Progenitor cell of endocrine pancreas (in vitro differentiated cells): Measurements from ENCODE around the gene LILRB1. TPM values are rescaled to one million over a fixed set of nuclear protein-coding genes. Genes with fewer than 3 reads are reported as not detected.

Source experiments
- DNase-seq: peaks from one replicate; pipeline ENCODE4 v3.0.0; 2021; ENCODE audit warnings: low spot score; ENCODE audit not compliant: unreplicated experiment
- H3K27ac Mint-ChIP-seq: 2 replicates; pipeline ENCODE4 v1.8.0; 2021; ENCODE audit warnings: mild to moderate bottlenecking, moderate library complexity, mixed read lengths
- H3K27me3 Mint-ChIP-seq: 2 replicates; pipeline ENCODE4 v1.8.0; 2021; ENCODE audit warnings: mixed read lengths
- H3K36me3 Mint-ChIP-seq: 2 replicates; pipeline ENCODE4 v1.8.0; 2022; ENCODE audit warnings: mixed read lengths; ENCODE audit not compliant: insufficient read depth
- H3K4me1 Mint-ChIP-seq: 2 replicates; pipeline ENCODE4 v1.8.0; 2021; ENCODE audit warnings: low read depth, mixed read lengths
- H3K4me3 Mint-ChIP-seq: 2 replicates; pipeline ENCODE4 v1.8.0; 2021; ENCODE audit warnings: low read depth, mild to moderate bottlenecking, moderate library complexity, mixed read lengths
- H3K9me3 Mint-ChIP-seq: 2 replicates; pipeline ENCODE4 v1.8.0; 2021; ENCODE audit warnings: low read depth, mixed read lengths
- microRNA-seq: library from miRNA; unstranded; fragments of <30 nt; microRNA quantifications from one replicate; pipeline ENCODE4 v1.1.0, GENCODE V29; 2020; ENCODE audit warnings: borderline number of aligned reads; ENCODE audit not compliant: unreplicated experiment
- total RNA-seq: library from RNA; stranded (reverse); gene quantifications from 2 replicates; pipeline ENCODE4 v1.2.1, GENCODE V29; 2021
- TF ChIP-seq, protein P1 (sequence below): fragments of 200-600 bp; sonication (generic); IDR thresholded peaks from one replicate; pipeline ENCODE4 v1.5.0; 2021; ENCODE audit warnings: antibody characterized with exemption, mild to moderate bottlenecking; ENCODE audit not compliant: unreplicated experiment

LILRB1 gene
- total RNA-seq, 1 donor from 2014 or later = not detected

DNA sequence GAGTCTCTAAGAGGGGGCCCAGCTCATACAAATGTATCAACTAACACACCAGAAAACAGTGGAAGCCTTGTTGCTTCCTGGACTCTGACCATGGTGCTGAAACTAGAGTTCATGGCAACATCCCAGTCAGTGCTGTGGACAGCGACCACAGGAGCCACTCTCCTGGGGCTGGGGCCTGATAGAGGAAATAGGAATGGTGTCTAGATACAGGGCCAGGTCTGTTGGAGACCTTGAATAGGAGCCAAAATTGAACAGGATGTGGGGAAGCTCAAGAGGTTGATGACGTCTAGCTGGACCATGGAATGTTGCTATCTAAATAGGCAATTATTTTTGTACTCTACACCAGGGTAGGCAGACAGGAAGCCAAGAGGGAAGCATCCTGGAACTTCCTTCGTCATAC is 54.2 kb downstream of the LILRB1 start:
- Mint-ChIP-seq H3K27me3 (no peaks in the 10 kb centered on the region), H3K4me3 (no peak overlapping the region), H3K27ac (no peak overlapping the region), H3K9me3 (peaks cover 42% of the 10 kb centered on the region), H3K36me3 (peaks cover 1% of the 10 kb centered on the region), H3K4me1 (no peaks in the 10 kb centered on the region)
- TF ChIP-seq, protein P1, sequence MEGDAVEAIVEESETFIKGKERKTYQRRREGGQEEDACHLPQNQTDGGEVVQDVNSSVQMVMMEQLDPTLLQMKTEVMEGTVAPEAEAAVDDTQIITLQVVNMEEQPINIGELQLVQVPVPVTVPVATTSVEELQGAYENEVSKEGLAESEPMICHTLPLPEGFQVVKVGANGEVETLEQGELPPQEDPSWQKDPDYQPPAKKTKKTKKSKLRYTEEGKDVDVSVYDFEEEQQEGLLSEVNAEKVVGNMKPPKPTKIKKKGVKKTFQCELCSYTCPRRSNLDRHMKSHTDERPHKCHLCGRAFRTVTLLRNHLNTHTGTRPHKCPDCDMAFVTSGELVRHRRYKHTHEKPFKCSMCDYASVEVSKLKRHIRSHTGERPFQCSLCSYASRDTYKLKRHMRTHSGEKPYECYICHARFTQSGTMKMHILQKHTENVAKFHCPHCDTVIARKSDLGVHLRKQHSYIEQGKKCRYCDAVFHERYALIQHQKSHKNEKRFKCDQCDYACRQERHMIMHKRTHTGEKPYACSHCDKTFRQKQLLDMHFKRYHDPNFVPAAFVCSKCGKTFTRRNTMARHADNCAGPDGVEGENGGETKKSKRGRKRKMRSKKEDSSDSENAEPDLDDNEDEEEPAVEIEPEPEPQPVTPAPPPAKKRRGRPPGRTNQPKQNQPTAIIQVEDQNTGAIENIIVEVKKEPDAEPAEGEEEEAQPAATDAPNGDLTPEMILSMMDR = no peak
- DNase-seq = no peak

Small RNAs within 50 kb of the gene (microRNA-seq; reads per million reads assigned to microRNA genes)
- gene MIR8061 = not detected

Other genes starting within 250 kb of the LILRB1 start
- 133 and 144 TPM in 2 replicates for gene TTYH1, start 215.0 kb upstream of the LILRB1 start, total RNA-seq
- gene LENG8, start 181.3 kb upstream of the LILRB1 start, total RNA-seq = 188 and 210 TPM in 2 replicates
- 0.72 and 0.75 TPM in 2 replicates for gene LENG9, start 166.7 kb upstream of the LILRB1 start, total RNA-seq
- gene CDC42EP5, start 157.2 kb upstream of the LILRB1 start, total RNA-seq = 1.6 and 2.1 TPM in 2 replicates
- gene LAIR2, start 127.7 kb upstream of the LILRB1 start, total RNA-seq = not detected in 2 replicates
- not detected in 2 replicates for gene LILRA2, start 56.7 kb upstream of the LILRB1 start, total RNA-seq
- gene LILRA1, start 36.9 kb upstream of the LILRB1 start, total RNA-seq = not detected in 2 replicates
- gene LILRB4, start 32.5 kb downstream of the LILRB1 start, total RNA-seq = not detected in 2 replicates
- not detected in 2 replicates for gene KIR3DL3, start 94.0 kb downstream of the LILRB1 start, total RNA-seq
- gene KIR2DL3, start 108.0 kb downstream of the LILRB1 start, total RNA-seq = not detected in 2 replicates
- gene KIR2DL1, start 139.3 kb downstream of the LILRB1 start, total RNA-seq = not detected in 2 replicates
- not detected in 2 replicates for gene KIR2DL4, start 173.1 kb downstream of the LILRB1 start, total RNA-seq
- not detected in 2 replicates for gene KIR3DL1, start 186.0 kb downstream of the LILRB1 start, total RNA-seq
- gene KIR2DS4, start 202.2 kb downstream of the LILRB1 start, total RNA-seq = not detected in 2 replicates
- gene KIR3DL2, start 220.0 kb downstream of the LILRB1 start, total RNA-seq = not detected in 2 replicates
- gene FCAR, start 243.8 kb downstream of the LILRB1 start, total RNA-seq = not detected in 2 replicates